ENCODE measurements around the gene EHD3.

Gene EHD3

GRCh38 chr2:31249009-31249690, 15.2 kb downstream of the EHD3 start:
- no peak overlapping the region for H3K27ac Mint-ChIP-seq
- no peaks in the 10 kb centered on the region for H3K9me3 Mint-ChIP-seq
- H3K4me3 Mint-ChIP-seq, result no peak overlapping the region
- no peaks in the 10 kb centered on the region for H3K4me1 Mint-ChIP-seq (ENCODE audit: low read depth)
- H3K27me3 Mint-ChIP-seq (ENCODE audit: low read depth), result no peaks in the 10 kb centered on the region
- no peaks in the 10 kb centered on the region for H3K36me3 Mint-ChIP-seq (ENCODE audit: low read depth)

- H3K36me3 Mint-ChIP-seq (ENCODE audit: low read depth), result no peaks in the 10 kb centered on the region
- no peak overlapping the region for H3K4me3 Mint-ChIP-seq
- no peak overlapping the region for H3K27ac Mint-ChIP-seq
- H3K9me3 Mint-ChIP-seq, result no peaks in the 10 kb centered on the region
- no peaks in the 10 kb centered on the region for H3K4me1 Mint-ChIP-seq (ENCODE audit: low read depth)
- no peaks in the 10 kb centered on the region for H3K27me3 Mint-ChIP-seq (ENCODE audit: low read depth)
These were observed 17.1 kb downstream of the EHD3 start for GRCh38 chr2:31251018-31251417.

- H3K4me3 Mint-ChIP-seq, result no peak overlapping the region
- no peaks in the 10 kb centered on the region for H3K9me3 Mint-ChIP-seq
- H3K27me3 Mint-ChIP-seq (ENCODE audit: low read depth), result no peaks in the 10 kb centered on the region
- no peaks in the 10 kb centered on the region for H3K4me1 Mint-ChIP-seq (ENCODE audit: low read depth)
- no peaks in the 10 kb centered on the region for H3K36me3 Mint-ChIP-seq (ENCODE audit: low read depth)
- H3K27ac Mint-ChIP-seq, result no peak overlapping the region
These were observed 17.9 kb downstream of the EHD3 start for GRCh38 chr2:31251851-31252250.

- H3K9me3 Mint-ChIP-seq, result no peaks in the 10 kb centered on the region
- H3K36me3 Mint-ChIP-seq (ENCODE audit: low read depth), result no peaks in the 10 kb centered on the region
- no peaks in the 10 kb centered on the region for H3K4me1 Mint-ChIP-seq (ENCODE audit: low read depth)
- H3K27ac Mint-ChIP-seq, result no peak overlapping the region
- H3K27me3 Mint-ChIP-seq (ENCODE audit: low read depth), result no peaks in the 10 kb centered on the region
- no peak overlapping the region for H3K4me3 Mint-ChIP-seq
These were observed 19.6 kb downstream of the EHD3 start for GRCh38 chr2:31253356-31254131.

GRCh38 chr2:31254237-31255203, 20.6 kb downstream of the EHD3 start:
- no peaks in the 10 kb centered on the region for H3K27me3 Mint-ChIP-seq (ENCODE audit: low read depth)
- H3K4me3 Mint-ChIP-seq, result no peak overlapping the region
- H3K9me3 Mint-ChIP-seq, result no peaks in the 10 kb centered on the region
- no peaks in the 10 kb centered on the region for H3K4me1 Mint-ChIP-seq (ENCODE audit: low read depth)
- H3K36me3 Mint-ChIP-seq (ENCODE audit: low read depth), result no peaks in the 10 kb centered on the region
- no peak overlapping the region for H3K27ac Mint-ChIP-seq

DNA sequence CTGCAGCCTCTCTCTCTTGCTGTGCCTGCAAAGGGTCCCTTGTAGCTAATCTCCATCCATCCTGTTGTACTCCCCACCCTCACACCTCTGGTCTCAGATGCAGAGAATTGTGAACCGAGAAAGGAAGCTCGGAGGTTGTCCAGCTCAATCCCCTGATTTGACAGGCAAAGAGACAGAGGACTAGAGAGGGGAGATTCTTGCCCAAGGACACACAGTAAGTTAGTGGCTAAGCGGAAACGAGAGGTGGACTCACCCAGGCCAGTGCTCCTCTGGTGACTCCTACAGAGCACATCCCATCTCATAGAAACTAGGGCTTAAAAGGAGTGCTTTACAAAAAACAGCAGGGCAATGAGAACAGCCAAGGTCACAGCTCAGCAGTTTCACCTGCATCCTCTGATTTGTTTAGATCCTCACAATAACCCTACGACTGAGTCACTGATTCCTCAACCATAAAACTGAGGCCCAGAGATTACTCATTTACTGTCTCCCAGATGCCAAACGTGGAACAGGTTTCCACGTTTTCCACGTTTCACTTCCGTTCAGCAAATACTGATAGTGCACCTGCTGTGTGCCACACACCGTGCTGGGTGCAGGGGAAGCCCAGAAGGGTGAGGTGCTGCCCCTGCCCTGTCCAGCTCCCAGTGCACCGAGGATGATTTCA, 22.1 kb downstream of the EHD3 start:
- Mint-ChIP-seq H3K27me3 (ENCODE audit: low read depth) (no peaks in the 10 kb centered on the region), H3K4me1 (ENCODE audit: low read depth) (no peaks in the 10 kb centered on the region), H3K9me3 (no peaks in the 10 kb centered on the region), H3K4me3 (no peak overlapping the region), H3K27ac (no peak overlapping the region), H3K36me3 (ENCODE audit: low read depth) (no peaks in the 10 kb centered on the region)

GRCh38 chr2:31256611-31257382, 22.8 kb downstream of the EHD3 start:
- Mint-ChIP-seq H3K4me3 (no peak overlapping the region), H3K27ac (no peak overlapping the region), H3K27me3 (ENCODE audit: low read depth) (no peaks in the 10 kb centered on the region), H3K4me1 (ENCODE audit: low read depth) (no peaks in the 10 kb centered on the region), H3K9me3 (no peaks in the 10 kb centered on the region), H3K36me3 (ENCODE audit: low read depth) (no peaks in the 10 kb centered on the region)

DNA sequence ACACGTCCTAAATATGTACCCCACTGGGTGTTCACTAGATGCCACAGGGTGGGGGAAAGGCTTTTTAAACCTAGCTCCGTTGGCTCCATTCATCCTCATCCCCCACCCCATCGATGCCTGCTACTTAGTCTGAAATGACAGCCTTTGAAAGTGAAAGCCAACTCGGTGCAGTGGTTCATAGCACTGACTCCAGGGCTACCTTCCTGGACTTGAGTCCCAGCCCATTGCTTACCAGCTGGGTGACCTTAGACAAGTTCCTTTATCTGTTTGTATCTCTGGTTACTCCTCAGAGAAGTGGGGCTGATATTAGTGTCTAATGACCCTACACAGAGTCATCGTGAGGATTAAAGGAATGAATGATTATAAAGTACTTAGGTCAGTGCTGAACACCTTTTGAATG, 24.4 kb downstream of the EHD3 start:
- Mint-ChIP-seq H3K36me3 (ENCODE audit: low read depth) (no peaks in the 10 kb centered on the region), H3K4me1 (ENCODE audit: low read depth) (no peaks in the 10 kb centered on the region), H3K27ac (no peak overlapping the region), H3K27me3 (ENCODE audit: low read depth) (no peaks in the 10 kb centered on the region), H3K4me3 (no peak overlapping the region), H3K9me3 (no peaks in the 10 kb centered on the region)

GRCh38 chr2:31259075-31259474, 25.1 kb downstream of the EHD3 start:
- no peaks in the 10 kb centered on the region for H3K9me3 Mint-ChIP-seq
- H3K27me3 Mint-ChIP-seq (ENCODE audit: low read depth), result no peaks in the 10 kb centered on the region
- no peaks in the 10 kb centered on the region for H3K36me3 Mint-ChIP-seq (ENCODE audit: low read depth)
- H3K4me3 Mint-ChIP-seq, result no peak overlapping the region
- no peaks in the 10 kb centered on the region for H3K4me1 Mint-ChIP-seq (ENCODE audit: low read depth)
- H3K27ac Mint-ChIP-seq, result no peak overlapping the region

GRCh38 chr2:31260870-31261269, 26.9 kb downstream of the EHD3 start:
- no peaks in the 10 kb centered on the region for H3K9me3 Mint-ChIP-seq

GRCh38 chr2:31263636-31264190, 29.8 kb downstream of the EHD3 start:
- H3K27ac Mint-ChIP-seq, result no peak overlapping the region

More at GRCh38 chr2:31260870-31261269, 26.9 kb downstream of the EHD3 start:
- no peak overlapping the region for H3K4me3 Mint-ChIP-seq
- no peaks in the 10 kb centered on the region for H3K36me3 Mint-ChIP-seq (ENCODE audit: low read depth)
- no peak overlapping the region for H3K27ac Mint-ChIP-seq
- H3K4me1 Mint-ChIP-seq (ENCODE audit: low read depth), result no peaks in the 10 kb centered on the region
- H3K27me3 Mint-ChIP-seq (ENCODE audit: low read depth), result no peaks in the 10 kb centered on the region

DNA sequence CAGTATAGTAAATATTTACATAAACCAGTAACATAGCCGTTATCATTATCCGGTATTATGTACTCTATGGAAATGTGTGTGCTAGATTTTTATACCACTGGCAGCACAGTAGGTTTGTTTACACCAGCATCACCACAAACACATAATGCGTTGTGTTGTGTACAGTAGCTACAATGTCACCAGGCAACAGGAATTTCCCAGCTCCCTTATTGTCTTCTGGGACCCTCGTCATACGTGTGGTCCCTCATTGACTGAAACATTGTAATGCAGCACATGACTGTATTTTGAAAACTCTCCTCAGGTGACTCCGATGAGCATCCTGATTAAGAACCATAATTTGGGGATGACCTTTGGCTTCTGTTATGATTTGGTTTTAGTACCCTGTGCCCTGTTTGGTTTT, 31.3 kb downstream of the EHD3 start:
- H3K4me1 Mint-ChIP-seq (ENCODE audit: low read depth), result no peaks in the 10 kb centered on the region
- H3K27ac Mint-ChIP-seq, result no peak overlapping the region
- no peaks in the 10 kb centered on the region for H3K27me3 Mint-ChIP-seq (ENCODE audit: low read depth)
- H3K36me3 Mint-ChIP-seq (ENCODE audit: low read depth), result no peaks in the 10 kb centered on the region
- no peak overlapping the region for H3K4me3 Mint-ChIP-seq
- no peaks in the 10 kb centered on the region for H3K9me3 Mint-ChIP-seq

More at GRCh38 chr2:31263636-31264190, 29.8 kb downstream of the EHD3 start:
- Mint-ChIP-seq H3K4me3 (no peak overlapping the region), H3K27me3 (ENCODE audit: low read depth) (no peaks in the 10 kb centered on the region), H3K9me3 (no peaks in the 10 kb centered on the region), H3K4me1 (ENCODE audit: low read depth) (no peaks in the 10 kb centered on the region), H3K36me3 (ENCODE audit: low read depth) (no peaks in the 10 kb centered on the region)

GRCh38 chr2:31266804-31267203, 32.9 kb downstream of the EHD3 start:
- H3K4me3 Mint-ChIP-seq, result no peak overlapping the region
- H3K27me3 Mint-ChIP-seq (ENCODE audit: low read depth), result no peaks in the 10 kb centered on the region
- H3K9me3 Mint-ChIP-seq, result no peaks in the 10 kb centered on the region
- no peaks in the 10 kb centered on the region for H3K4me1 Mint-ChIP-seq (ENCODE audit: low read depth)
- no peaks in the 10 kb centered on the region for H3K36me3 Mint-ChIP-seq (ENCODE audit: low read depth)
- no peak overlapping the region for H3K27ac Mint-ChIP-seq

Measured in T-helper 1 cell treated with Interleukin-12 subunit alpha and Interleukin-12 subunit beta and Interleukin-4 antibody, amounts not matched to agents 30 μg/mL and 1 μg/mL, for 36 hours (primary cell).